GM12878 (cell line): Measurements from ENCODE around the gene SPTBN2. TPM values are rescaled to one million over a fixed set of nuclear protein-coding genes. Genes with fewer than 3 reads are reported as not detected.

Experiments used
- ATAC-seq: fragments of 200-7000 bp; cut with Tn5 transposase; 3 replicates; pipeline ENCODE4 v1.9.1; 2020; ENCODE audit warnings: mild to moderate bottlenecking, moderate library complexity
- BruUV-seq: library from RNA; stranded (reverse); fragments of 400-500 nt; replicated peaks from 2 replicates; lab custom pipeline; 2021; lab: Mats Ljungman, UMichigan
- CTCF ChIA-PET: fragments of 300-600 bp; sonication (Branson Sonifier 250); formaldehyde crosslinking; extraction: SDS; loops from one replicate; lab custom pipeline; 2021; ENCODE audit warnings: inconsistent platforms; lab: Yijun Ruan, JAX
- POLR2A ChIA-PET: fragments of 350-600 bp; formaldehyde crosslinking; extraction: SDS; loops from one replicate; lab custom pipeline; 2021; ENCODE audit warnings: inconsistent platforms; lab: Charles Lee
- RAD21 ChIA-PET: fragments of 300-600 bp; sonication (Branson Sonifier 250); formaldehyde crosslinking; loops from one replicate; lab custom pipeline; 2023; ENCODE audit warnings: antibody characterized with exemption; ENCODE audit not compliant: unreplicated experiment; lab: Charles Lee
- SMC1A ChIA-PET: fragments of 300-600 bp; sonication (Branson Sonifier 250); formaldehyde crosslinking; loops from one replicate; lab custom pipeline; 2023; ENCODE audit not compliant: unreplicated experiment, uncharacterized antibody; lab: Charles Lee
- DNase-seq: peaks from one replicate; pipeline ENCODE4 v3.0.0-alpha.2; 2011; ENCODE audit warnings: low read depth, low spot score
- FAIRE-seq: peaks from 3 replicates; lab custom pipeline; 2011; peaks lifted over from hg19 to GRCh38; lab: Jason Lieb, UNC
- H2AFZ ChIP-seq: 2 replicates; pipeline ENCODE4 v1.6.0; 2011; ENCODE audit warnings: low read depth, low read length, control low read depth; ENCODE audit not compliant: control insufficient read depth
- H3K27ac ChIP-seq: 2 replicates; pipeline ENCODE4 v1.5.1; 2011; ENCODE audit warnings: control low read depth; ENCODE audit not compliant: control insufficient read depth, insufficient read depth
- H3K27me3 ChIP-seq, 2 experiments: replicated peaks in 1 of 2; 2 replicates each; pipeline versions ENCODE4 v1.6.0 to v1.6.1; 2011; ENCODE audit warnings: low read length in 1 of 2; ENCODE audit not compliant: control insufficient read depth in 2 of 2, insufficient read depth in 2 of 2
- H3K36me3 ChIP-seq, 2 experiments: 2 replicates each; pipeline ENCODE4 v1.5.1; 2011; ENCODE audit warnings: low read length in 1 of 2; ENCODE audit not compliant: control insufficient read depth in 2 of 2, insufficient read depth in 2 of 2
- H3K4me1 ChIP-seq: 2 replicates; pipeline ENCODE4 v1.6.1; 2011; ENCODE audit warnings: mild to moderate bottlenecking, low read length, moderate library complexity, mixed read lengths; ENCODE audit not compliant: control insufficient read depth, insufficient read depth
- H3K4me2 ChIP-seq: 2 replicates; pipeline ENCODE4 v1.6.0; 2011; ENCODE audit warnings: control low read depth; ENCODE audit not compliant: control insufficient read depth, insufficient read depth
- H3K4me3 ChIP-seq: fragments of 200-600 bp; sonication (generic); 2 replicates; pipeline ENCODE4 v1.5.1; 2016
- H3K79me2 ChIP-seq: 2 replicates; pipeline ENCODE4 v1.6.0; 2011; ENCODE audit warnings: low read length; ENCODE audit not compliant: control insufficient read depth, insufficient read depth
- H3K9ac ChIP-seq: 2 replicates; pipeline ENCODE4 v1.8.0; 2011; ENCODE audit warnings: low read length, control low read depth, mixed read lengths; ENCODE audit not compliant: control insufficient read depth, insufficient read depth
- H3K9me3 ChIP-seq: replicated peaks from 3 replicates; pipeline ENCODE4 v1.5.1; 2011; ENCODE audit warnings: mild to moderate bottlenecking, low read length; ENCODE audit not compliant: control insufficient read depth, insufficient read depth
- H4K20me1 ChIP-seq: 2 replicates; pipeline ENCODE4 v1.6.0; 2011; ENCODE audit not compliant: control insufficient read depth, insufficient read depth
- BRCA1 ChIP-seq: IDR thresholded peaks from 2 replicates; pipeline ENCODE4 v1.6.1; 2011; ENCODE audit warnings: low read depth, low read length, improper control_type of control experiment
- EED ChIP-seq: sonication (generic); IDR thresholded peaks from 2 replicates; pipeline ENCODE4 v1.6.1; 2016; ENCODE audit warnings: antibody characterized with exemption, low read depth
- HDAC6 ChIP-seq: fragments of 200-600 bp; sonication (generic); IDR thresholded peaks from one replicate; pipeline ENCODE4 v1.8.0; 2017; ENCODE audit warnings: antibody characterized with exemption; ENCODE audit not compliant: unreplicated experiment
- IRF4 ChIP-seq: IDR thresholded peaks from 2 replicates; pipeline ENCODE4 v1.6.1; 2011; ENCODE audit warnings: low read depth, low read length
- MYB ChIP-seq: fragments of 150-350 bp; IDR thresholded peaks from 2 replicates; pipeline ENCODE4 v1.6.1; 2014; ENCODE audit warnings: mild to moderate bottlenecking, low read depth, low read length, borderline replicate concordance
- NFXL1 ChIP-seq: fragments of 450-650 bp; IDR thresholded peaks from 2 replicates; pipeline ENCODE4 v1.6.1; 2017; ENCODE audit warnings: antibody characterized with exemption, mild to moderate bottlenecking, borderline replicate concordance
- NR2C2 ChIP-seq: IDR thresholded peaks from 2 replicates; pipeline ENCODE4 v1.6.1; 2011; ENCODE audit warnings: borderline replicate concordance, low read depth; ENCODE audit not compliant: control insufficient read depth, insufficient read length
- PAX5 ChIP-seq: IDR thresholded peaks from 2 replicates; pipeline ENCODE4 v1.6.1; 2011; ENCODE audit warnings: low read depth, low read length, borderline replicate concordance
- POLR2AphosphoS2 ChIP-seq: IDR thresholded peaks from 2 replicates; pipeline ENCODE4 v1.6.1; 2011; ENCODE audit warnings: low read depth, mild to moderate bottlenecking, low read length, improper control_type of control experiment, moderate library complexity
- SMAD5 ChIP-seq: IDR thresholded peaks from 2 replicates; pipeline ENCODE4 v1.6.1; 2016; ENCODE audit warnings: antibody characterized with exemption, low read depth
- SP1 ChIP-seq: IDR thresholded peaks from one replicate; pipeline ENCODE4 v1.6.1; 2011; ENCODE audit warnings: low read depth, low read length
- STAT1 ChIP-seq: fragments of 450-650 bp; conservative IDR thresholded peaks from 2 replicates; pipeline ENCODE4 v1.6.1; 2014; ENCODE audit warnings: antibody characterized with exemption, mild to moderate bottlenecking
- SUZ12 ChIP-seq: fragments of 200-600 bp; sonication (generic); IDR thresholded peaks from one replicate; pipeline ENCODE4 v1.6.1; 2018; ENCODE audit warnings: antibody characterized with exemption, mild to moderate bottlenecking; ENCODE audit not compliant: unreplicated experiment
- TAF1 ChIP-seq: IDR thresholded peaks from 2 replicates; pipeline ENCODE4 v1.6.1; 2011; ENCODE audit warnings: mild to moderate bottlenecking, low read depth, low read length, borderline replicate concordance
- ZZZ3 ChIP-seq: IDR thresholded peaks from 2 replicates; pipeline ENCODE4 v1.6.1; 2011; ENCODE audit warnings: low read depth; ENCODE audit not compliant: control insufficient read depth, insufficient read length
- WGBS: methylation state at CpG from one replicate; pipeline ENCODE4 v1.1.6; 2016; ENCODE audit warnings: low lambda C conversion rate; ENCODE audit not compliant: insufficient replicate concordance, insufficient coverage; ENCODE audit errors: missing lambda C conversion rate; 5-methylcytosine and 5-hydroxymethylcytosine counted together
- in situ Hi-C: fragments of 300-500 bp; cut with MboI; formaldehyde crosslinking; loops from 9 replicates; pipeline ENCODE4 v1.14.3; 2018; ENCODE audit warnings: mixed read lengths
- intact Hi-C: fragments of 100-400 bp; cut with micrococcal nuclease; formaldehyde crosslinking; loops from one replicate; pipeline ENCODE4 v1.14.2; 2022; ENCODE audit not compliant: unreplicated experiment
- polyA plus RNA-seq, 11 experiments: library from polyadenylated mRNA; depleted of rRNA in 4 of 11; unstranded in 6 of 11; stranded (reverse) in 5 of 11; fragments of >200 nt; fragmentation: Nextera tagmentation in 4 of 11; fragmentation: Illumina TruSeq in 1 of 11; extraction: Ambion mirVana in 4 of 11; extraction: Trizol in 1 of 11; gene quantifications; 1 replicate in 1 of 11; 2 replicates in 10 of 11; pipeline versions ENCODE4 v1.2.1 to v1.2.3, GENCODE V29; 2011 to 2016; ENCODE audit warnings: inconsistent platforms in 2 of 11, missing spikeins in 2 of 11, low read depth in 1 of 11
- total RNA-seq, 4 experiments: library from RNA; depleted of rRNA in 3 of 4; stranded (reverse); fragments of >200 nt in 3 of 4; fragmentation: Illumina TruSeq in 1 of 4; extraction: Trizol in 1 of 4; gene quantifications; 2 replicates each; pipeline versions ENCODE4 v1.2.1 to v1.2.3, GENCODE V29; 2013 to 2021
- TF ChIP-seq, protein P1 (sequence below): IDR thresholded peaks from 2 replicates; pipeline ENCODE4 v1.6.1; 2012; ENCODE audit warnings: low read length, inconsistent platforms
- TF ChIP-seq, protein P2 (sequence below): fragments of 450-650 bp; IDR thresholded peaks from 2 replicates; pipeline ENCODE4 v1.6.1; 2017; ENCODE audit warnings: borderline replicate concordance
- TF ChIP-seq, protein P3 (sequence below): fragments of 450-650 bp; IDR thresholded peaks from 2 replicates; pipeline ENCODE4 v1.6.1; 2017; ENCODE audit warnings: low read depth, mild to moderate bottlenecking, moderate library complexity
- TF ChIP-seq, protein P4 (sequence below): IDR thresholded peaks from 2 replicates; pipeline ENCODE4 v1.6.1; 2011; ENCODE audit warnings: borderline replicate concordance, low read depth, mild to moderate bottlenecking, moderate library complexity, mixed read lengths, low read length; ENCODE audit not compliant: insufficient read depth; ENCODE audit errors: extremely low read length

Gene SPTBN2
- total and polyA plus RNA-seq, 10 of the 15 experiments (the other 5 are each of a cell fraction or from before 2014, with no cell fraction given): 0.38 to 1.0 (median 0.69) TPM; not detected in 5

DNA sequence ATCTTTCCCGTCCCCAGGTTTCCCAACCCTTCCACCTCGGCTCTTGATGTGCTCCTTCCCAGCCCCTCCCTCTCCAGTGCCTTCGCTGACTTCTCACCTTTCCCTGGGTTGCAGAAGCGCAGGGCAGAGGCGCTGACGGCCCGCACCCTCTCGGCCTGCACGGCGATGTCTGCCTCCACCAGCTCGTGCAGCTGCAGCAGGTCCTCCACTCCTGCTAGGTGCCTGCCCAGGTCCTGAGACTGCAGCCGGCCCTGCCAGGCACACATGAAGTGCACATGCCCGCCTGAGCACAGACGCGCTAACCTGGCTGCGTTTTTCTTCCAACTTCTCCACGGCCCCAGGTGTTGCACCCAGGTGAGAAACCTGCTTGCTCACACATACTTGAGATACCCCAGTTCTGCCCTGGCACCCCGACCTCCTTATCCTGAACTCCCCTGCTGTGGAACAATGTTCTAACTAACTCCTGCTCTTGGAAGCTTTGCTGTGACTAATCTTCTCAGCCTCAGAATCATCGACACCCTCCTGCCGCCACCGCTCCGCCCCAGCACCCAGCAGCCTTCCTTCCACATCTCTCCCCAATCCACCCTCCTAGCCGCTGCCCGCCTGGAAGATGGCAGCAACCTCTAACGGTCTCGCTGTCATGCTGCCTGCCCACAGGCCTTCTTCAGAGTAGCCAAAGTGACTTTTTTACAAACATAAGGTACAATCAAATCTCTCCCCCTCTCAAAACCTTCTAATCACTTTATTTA lies 23.3 kb downstream of the SPTBN2 start:
- Histone ChIP-seq H2AFZ (no peak overlapping the region), H3K4me3 (no peak overlapping the region), H3K9ac (no peak overlapping the region), H3K4me2 (no peak overlapping the region), H3K27me3 (no peaks in the 10 kb centered on the region), H3K36me3 (no peaks in the 10 kb centered on the region), H3K9me3 (no peaks in the 10 kb centered on the region), H4K20me1 (no peaks in the 10 kb centered on the region), H3K79me2 (no peaks in the 10 kb centered on the region), H3K4me1 (no peaks in the 10 kb centered on the region), H3K27ac (no peak overlapping the region)
- SMC1A ChIA-PET: no interaction called here
- WGBS: 74% methylated on average over 26 of the region's 26 CpGs
- BruUV-seq: no TSS peak
- DNase-seq: no peak
- ATAC-seq: no peak
- in situ Hi-C loops (no loop called here), intact Hi-C loops (no loop called here)
- FAIRE-seq: no peak
- RAD21 ChIA-PET: no interaction called here
- no peak for TF ChIP-seq ZZZ3
- no peak for TF ChIP-seq SMAD5
- TF ChIP-seq NFXL1: no peak
- TF ChIP-seq, protein P1, sequence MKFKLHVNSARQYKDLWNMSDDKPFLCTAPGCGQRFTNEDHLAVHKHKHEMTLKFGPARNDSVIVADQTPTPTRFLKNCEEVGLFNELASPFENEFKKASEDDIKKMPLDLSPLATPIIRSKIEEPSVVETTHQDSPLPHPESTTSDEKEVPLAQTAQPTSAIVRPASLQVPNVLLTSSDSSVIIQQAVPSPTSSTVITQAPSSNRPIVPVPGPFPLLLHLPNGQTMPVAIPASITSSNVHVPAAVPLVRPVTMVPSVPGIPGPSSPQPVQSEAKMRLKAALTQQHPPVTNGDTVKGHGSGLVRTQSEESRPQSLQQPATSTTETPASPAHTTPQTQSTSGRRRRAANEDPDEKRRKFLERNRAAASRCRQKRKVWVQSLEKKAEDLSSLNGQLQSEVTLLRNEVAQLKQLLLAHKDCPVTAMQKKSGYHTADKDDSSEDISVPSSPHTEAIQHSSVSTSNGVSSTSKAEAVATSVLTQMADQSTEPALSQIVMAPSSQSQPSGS: no peak
- TF ChIP-seq HDAC6: no peak
- no peak for TF ChIP-seq SP1
- TF ChIP-seq, protein P2, sequence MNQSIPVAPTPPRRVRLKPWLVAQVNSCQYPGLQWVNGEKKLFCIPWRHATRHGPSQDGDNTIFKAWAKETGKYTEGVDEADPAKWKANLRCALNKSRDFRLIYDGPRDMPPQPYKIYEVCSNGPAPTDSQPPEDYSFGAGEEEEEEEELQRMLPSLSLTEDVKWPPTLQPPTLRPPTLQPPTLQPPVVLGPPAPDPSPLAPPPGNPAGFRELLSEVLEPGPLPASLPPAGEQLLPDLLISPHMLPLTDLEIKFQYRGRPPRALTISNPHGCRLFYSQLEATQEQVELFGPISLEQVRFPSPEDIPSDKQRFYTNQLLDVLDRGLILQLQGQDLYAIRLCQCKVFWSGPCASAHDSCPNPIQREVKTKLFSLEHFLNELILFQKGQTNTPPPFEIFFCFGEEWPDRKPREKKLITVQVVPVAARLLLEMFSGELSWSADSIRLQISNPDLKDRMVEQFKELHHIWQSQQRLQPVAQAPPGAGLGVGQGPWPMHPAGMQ: no peak
- no peak for TF ChIP-seq EED
- TF ChIP-seq MYB: no peak
- TF ChIP-seq, protein P3, sequence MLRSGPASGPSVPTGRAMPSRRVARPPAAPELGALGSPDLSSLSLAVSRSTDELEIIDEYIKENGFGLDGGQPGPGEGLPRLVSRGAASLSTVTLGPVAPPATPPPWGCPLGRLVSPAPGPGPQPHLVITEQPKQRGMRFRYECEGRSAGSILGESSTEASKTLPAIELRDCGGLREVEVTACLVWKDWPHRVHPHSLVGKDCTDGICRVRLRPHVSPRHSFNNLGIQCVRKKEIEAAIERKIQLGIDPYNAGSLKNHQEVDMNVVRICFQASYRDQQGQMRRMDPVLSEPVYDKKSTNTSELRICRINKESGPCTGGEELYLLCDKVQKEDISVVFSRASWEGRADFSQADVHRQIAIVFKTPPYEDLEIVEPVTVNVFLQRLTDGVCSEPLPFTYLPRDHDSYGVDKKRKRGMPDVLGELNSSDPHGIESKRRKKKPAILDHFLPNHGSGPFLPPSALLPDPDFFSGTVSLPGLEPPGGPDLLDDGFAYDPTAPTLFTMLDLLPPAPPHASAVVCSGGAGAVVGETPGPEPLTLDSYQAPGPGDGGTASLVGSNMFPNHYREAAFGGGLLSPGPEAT: no peak
- TF ChIP-seq IRF4: no peak
- no peak for TF ChIP-seq TAF1
- no peak for TF ChIP-seq BRCA1
- TF ChIP-seq SUZ12: no peak
- TF ChIP-seq POLR2AphosphoS2: no peak
- no peak for TF ChIP-seq STAT1
- TF ChIP-seq NR2C2: no peak
- TF ChIP-seq, protein P4, sequence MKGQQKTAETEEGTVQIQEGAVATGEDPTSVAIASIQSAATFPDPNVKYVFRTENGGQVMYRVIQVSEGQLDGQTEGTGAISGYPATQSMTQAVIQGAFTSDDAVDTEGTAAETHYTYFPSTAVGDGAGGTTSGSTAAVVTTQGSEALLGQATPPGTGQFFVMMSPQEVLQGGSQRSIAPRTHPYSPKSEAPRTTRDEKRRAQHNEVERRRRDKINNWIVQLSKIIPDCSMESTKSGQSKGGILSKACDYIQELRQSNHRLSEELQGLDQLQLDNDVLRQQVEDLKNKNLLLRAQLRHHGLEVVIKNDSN: no peak
- no peak for TF ChIP-seq PAX5
- CTCF ChIA-PET: no interaction called here
- POLR2A ChIA-PET: interaction anchor here (0.6 kb wide), 1 partner anchor 225 kb away, joined by 3 read pairs; no protein-coding TSS in a partner anchor
